Gastrocnemius medialis (tissue), 4 donors: ENCODE data around the gene TMEM115.

Experiments used
- POLR2A ChIP-seq, 2 donors: fragments of 450-650 bp; IDR thresholded peaks; one replicate each; pipeline ENCODE4 v1.6.1; 2017; ENCODE audit warnings: antibody characterized with exemption in 2 of 2, mild to moderate bottlenecking in 2 of 2, moderate library complexity in 2 of 2
- TF ChIP-seq, protein P1 (sequence below), 5 experiments: fragments of 450-650 bp in 3 of 5; fragments of 200-600 bp in 2 of 5; sonication (generic) in 2 of 5; IDR thresholded peaks in 4 of 5; conservative IDR thresholded peaks in 1 of 5; 1 replicate in 4 of 5; 2 replicates in 1 of 5; pipeline ENCODE4 v1.5.1; 2016 to 2019; ENCODE audit warnings: antibody characterized with exemption in 5 of 5, mild to moderate bottlenecking in 3 of 5, moderate library complexity in 3 of 5

GRCh38 chr3:50385754-50386153 is 26.4 kb upstream of the TMEM115 start:
- TF ChIP-seq, protein P1, sequence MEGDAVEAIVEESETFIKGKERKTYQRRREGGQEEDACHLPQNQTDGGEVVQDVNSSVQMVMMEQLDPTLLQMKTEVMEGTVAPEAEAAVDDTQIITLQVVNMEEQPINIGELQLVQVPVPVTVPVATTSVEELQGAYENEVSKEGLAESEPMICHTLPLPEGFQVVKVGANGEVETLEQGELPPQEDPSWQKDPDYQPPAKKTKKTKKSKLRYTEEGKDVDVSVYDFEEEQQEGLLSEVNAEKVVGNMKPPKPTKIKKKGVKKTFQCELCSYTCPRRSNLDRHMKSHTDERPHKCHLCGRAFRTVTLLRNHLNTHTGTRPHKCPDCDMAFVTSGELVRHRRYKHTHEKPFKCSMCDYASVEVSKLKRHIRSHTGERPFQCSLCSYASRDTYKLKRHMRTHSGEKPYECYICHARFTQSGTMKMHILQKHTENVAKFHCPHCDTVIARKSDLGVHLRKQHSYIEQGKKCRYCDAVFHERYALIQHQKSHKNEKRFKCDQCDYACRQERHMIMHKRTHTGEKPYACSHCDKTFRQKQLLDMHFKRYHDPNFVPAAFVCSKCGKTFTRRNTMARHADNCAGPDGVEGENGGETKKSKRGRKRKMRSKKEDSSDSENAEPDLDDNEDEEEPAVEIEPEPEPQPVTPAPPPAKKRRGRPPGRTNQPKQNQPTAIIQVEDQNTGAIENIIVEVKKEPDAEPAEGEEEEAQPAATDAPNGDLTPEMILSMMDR (IDR thresholded peaks at IDR 0.05 in 4 of 5, conservative IDR thresholded peaks at IDR 0.05 in 1 of 5), result no peak
- no peak for TF ChIP-seq POLR2A (IDR thresholded peaks at IDR 0.05)
